Activated T-cell treated with anti-CD3 and anti-CD28 coated beads, Interleukin-2, amount 50 U/mL, for 24 hours (primary cell): ENCODE results near the gene HOXC5.
"Not testable (repeated sequence)": the region's sequence is repeated elsewhere in the genome, so short reads cannot be mapped to it uniquely, and the experiment has no call there.

Source experiments
- DNase-seq: peaks from one replicate; pipeline ENCODE4 v3.0.0-alpha.2; 2020
- H3K27ac Mint-ChIP-seq: 2 replicates; pipeline ENCODE4 v1.8.0; 2020; ENCODE audit warnings: mild to moderate bottlenecking, mixed read lengths
- H3K27me3 Mint-ChIP-seq: 2 replicates; pipeline ENCODE4 v1.8.0; 2020; ENCODE audit warnings: mixed read lengths
- H3K36me3 Mint-ChIP-seq: 2 replicates; pipeline ENCODE4 v1.8.0; 2020; ENCODE audit warnings: low read depth, mixed read lengths
- H3K4me1 Mint-ChIP-seq: 2 replicates; pipeline ENCODE4 v1.8.0; 2020; ENCODE audit warnings: low read depth, mixed read lengths
- H3K4me3 Mint-ChIP-seq: 2 replicates; pipeline ENCODE4 v1.8.0; 2020; ENCODE audit warnings: mild to moderate bottlenecking, moderate library complexity, mixed read lengths
- H3K9me3 Mint-ChIP-seq: 2 replicates; pipeline ENCODE4 v1.8.0; 2020; ENCODE audit warnings: mixed read lengths

The HOXC5 gene

DNA sequence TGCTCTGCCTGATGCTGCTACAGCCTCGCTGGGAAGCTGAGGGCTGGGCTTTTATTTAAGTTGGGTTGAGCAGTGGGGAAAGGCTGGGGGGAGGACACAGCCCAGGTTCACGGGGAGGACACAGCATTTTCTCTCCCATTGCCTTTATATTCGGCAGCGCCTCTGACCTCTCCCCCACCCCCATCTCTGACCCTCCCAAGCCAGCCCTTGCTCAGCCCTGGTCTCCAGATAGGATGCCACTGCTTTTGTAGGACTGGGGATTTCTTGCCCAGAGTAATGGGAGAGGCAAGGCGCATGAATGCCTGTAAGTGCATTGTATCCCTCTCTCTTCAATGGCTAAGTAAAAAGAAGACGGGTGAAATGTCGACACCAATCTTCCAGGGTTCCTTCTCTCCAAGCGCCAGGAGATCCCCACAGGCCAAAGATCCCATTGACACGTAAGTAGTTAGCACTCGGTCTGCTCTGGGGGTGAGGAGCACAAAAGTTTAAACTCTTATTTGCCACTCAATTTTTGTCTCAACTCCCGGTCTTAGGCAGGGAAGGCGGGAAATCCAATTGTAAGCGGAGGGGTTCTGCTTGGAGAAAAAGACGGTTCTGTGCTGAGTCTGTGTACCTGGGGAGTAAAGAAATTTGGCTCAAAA lies 25.4 kb downstream of the HOXC5 start:
- Mint-ChIP-seq H3K36me3 (no peaks in the 10 kb centered on the region), H3K4me3 (no peak overlapping the region), H3K9me3 (no peaks in the 10 kb centered on the region), H3K27me3 (peaks cover 86% of the 10 kb centered on the region), H3K27ac (no peak overlapping the region), H3K4me1 (peaks cover 10% of the 10 kb centered on the region)
- DNase-seq = no peak

DNA sequence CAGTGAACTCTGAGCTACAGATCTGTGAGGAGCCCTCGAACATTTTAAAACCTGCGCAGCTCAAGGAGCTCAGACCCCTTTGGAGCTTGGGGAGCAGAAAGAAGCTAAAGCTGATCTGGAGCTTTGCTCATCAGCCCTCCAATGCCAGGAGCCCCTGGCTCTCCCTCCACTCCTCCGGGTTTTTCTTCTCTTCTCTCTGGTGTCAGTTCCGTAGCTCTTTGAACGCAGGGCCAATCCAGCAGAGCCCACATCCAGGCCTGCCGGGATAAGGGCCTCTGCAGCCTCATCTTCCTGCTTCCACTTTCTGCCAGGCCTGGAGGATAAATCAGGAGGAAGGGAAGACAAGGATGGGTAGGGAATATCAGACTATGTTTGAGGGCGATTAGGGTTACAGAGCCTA lies 26.8 kb downstream of the HOXC5 start:
- H3K4me3 Mint-ChIP-seq = no peak overlapping the region
- no peaks in the 10 kb centered on the region for H3K36me3 Mint-ChIP-seq
- no peak overlapping the region for H3K27ac Mint-ChIP-seq
- H3K4me1 Mint-ChIP-seq = peaks cover 2% of the 10 kb centered on the region
- DNase-seq = no peak
- H3K27me3 Mint-ChIP-seq = peaks cover 87% of the 10 kb centered on the region
- H3K9me3 Mint-ChIP-seq = no peaks in the 10 kb centered on the region

GRCh38 chr12:54060174-54060974 lies 27.5 kb downstream of the HOXC5 start:
- no peaks in the 10 kb centered on the region for H3K36me3 Mint-ChIP-seq
- H3K4me1 Mint-ChIP-seq = no peaks in the 10 kb centered on the region
- no peak overlapping the region for H3K4me3 Mint-ChIP-seq
- no peak overlapping the region for H3K27ac Mint-ChIP-seq
- no peak for DNase-seq
- H3K27me3 Mint-ChIP-seq = peaks cover 84% of the 10 kb centered on the region
- no peaks in the 10 kb centered on the region for H3K9me3 Mint-ChIP-seq

GRCh38 chr12:54060975-54061778 lies 28.3 kb downstream of the HOXC5 start:
- Mint-ChIP-seq H3K9me3 (no peaks in the 10 kb centered on the region), H3K4me1 (no peaks in the 10 kb centered on the region), H3K36me3 (no peaks in the 10 kb centered on the region), H3K27ac (no peak overlapping the region), H3K4me3 (no peak overlapping the region), H3K27me3 (peaks cover 85% of the 10 kb centered on the region)
- no peak for DNase-seq

DNA sequence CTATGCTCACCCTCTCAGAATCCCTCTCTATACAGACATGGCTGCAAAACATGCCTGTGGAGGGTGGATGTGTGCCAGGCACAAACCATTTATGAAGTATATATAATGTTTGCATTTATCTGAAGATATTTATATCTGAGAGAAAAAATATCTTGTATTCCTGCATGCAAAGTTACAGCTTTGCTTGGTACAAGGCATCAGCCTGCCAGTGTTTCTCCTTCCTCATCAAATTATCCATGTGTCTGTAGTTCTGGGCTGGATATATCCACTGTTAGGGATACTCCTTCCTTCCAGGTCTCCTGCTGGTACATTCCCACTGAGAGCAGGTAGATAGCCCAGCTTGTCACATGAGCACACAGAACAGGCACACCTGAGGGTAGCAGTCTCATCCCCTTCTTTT lies 32.8 kb downstream of the HOXC5 start:
- no peak overlapping the region for H3K4me3 Mint-ChIP-seq
- H3K9me3 Mint-ChIP-seq = no peaks in the 10 kb centered on the region
- H3K27me3 Mint-ChIP-seq = peaks cover 60% of the 10 kb centered on the region
- H3K4me1 Mint-ChIP-seq = no peaks in the 10 kb centered on the region
- no peaks in the 10 kb centered on the region for H3K36me3 Mint-ChIP-seq
- no peak for DNase-seq
- H3K27ac Mint-ChIP-seq = no peak overlapping the region

- Mint-ChIP-seq H3K9me3 (no peaks in the 10 kb centered on the region), H3K36me3 (no peaks in the 10 kb centered on the region), H3K27ac (no peak overlapping the region), H3K4me1 (no peaks in the 10 kb centered on the region), H3K27me3 (peaks cover 60% of the 10 kb centered on the region), H3K4me3 (no peak overlapping the region)
- no peak for DNase-seq
Observed at GRCh38 chr12:54066408-54066807, 33.6 kb downstream of the HOXC5 start.

DNA sequence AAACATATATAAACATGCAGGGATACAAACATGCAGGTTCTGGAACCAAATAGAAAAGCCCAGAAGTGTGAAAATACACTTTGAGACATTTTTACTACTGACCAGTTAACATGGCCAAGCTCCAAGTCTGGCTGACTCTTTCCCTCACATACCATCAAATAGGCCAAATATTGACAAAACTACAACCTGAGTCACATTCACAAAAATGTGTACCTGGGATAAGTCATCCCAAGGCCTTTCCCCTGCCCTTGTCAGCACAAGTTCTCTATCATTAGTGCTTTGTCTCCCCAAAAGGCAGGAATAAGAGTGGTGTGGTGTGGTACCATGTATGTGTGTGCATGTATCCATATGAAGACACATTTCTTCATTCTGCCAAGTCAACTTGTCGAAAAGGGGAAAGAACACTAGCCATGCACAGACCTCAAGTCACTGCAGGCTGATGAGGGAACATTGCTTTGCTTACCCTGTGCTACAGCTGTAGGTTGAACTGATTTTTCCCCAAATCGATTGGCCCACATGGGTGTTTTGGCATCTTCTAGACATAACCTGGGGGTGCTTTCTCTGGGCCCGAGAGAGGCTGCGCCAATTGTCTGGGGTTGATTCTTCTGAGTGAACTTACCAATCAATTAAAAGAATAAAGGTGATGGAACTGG lies 35.7 kb downstream of the HOXC5 start:
- no peaks in the 10 kb centered on the region for H3K9me3 Mint-ChIP-seq
- no peak for DNase-seq
- no peak overlapping the region for H3K27ac Mint-ChIP-seq
- H3K4me3 Mint-ChIP-seq = no peak overlapping the region
- H3K36me3 Mint-ChIP-seq = no peaks in the 10 kb centered on the region
- no peaks in the 10 kb centered on the region for H3K4me1 Mint-ChIP-seq
- H3K27me3 Mint-ChIP-seq = peaks cover 54% of the 10 kb centered on the region

- no peak for DNase-seq
- Mint-ChIP-seq H3K27me3 (peaks cover 36% of the 10 kb centered on the region), H3K9me3 (no peaks in the 10 kb centered on the region), H3K36me3 (no peaks in the 10 kb centered on the region), H3K27ac (no peak overlapping the region), H3K4me1 (no peaks in the 10 kb centered on the region), H3K4me3 (no peak overlapping the region)
Observed at GRCh38 chr12:54071942-54072341, 39.1 kb downstream of the HOXC5 start.

DNA sequence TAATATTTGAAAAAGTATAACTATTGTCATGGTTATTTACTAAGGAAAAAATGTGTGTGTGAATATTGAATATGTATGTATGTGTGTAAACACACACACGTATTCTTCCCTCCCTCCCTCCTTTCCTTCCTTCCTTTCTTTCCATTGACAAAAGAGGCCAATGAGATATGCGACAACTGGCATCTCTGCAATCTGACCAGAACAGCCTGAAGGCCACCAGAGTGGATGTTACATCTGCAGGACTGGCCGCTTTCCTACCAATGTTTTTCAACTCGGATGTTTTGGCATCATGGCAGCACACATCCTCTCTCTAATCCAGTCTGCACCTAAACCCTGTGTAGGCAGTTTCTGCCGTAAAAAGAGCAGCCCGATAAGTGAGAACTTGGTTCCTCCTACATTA lies 41.5 kb downstream of the HOXC5 start:
- H3K4me1 Mint-ChIP-seq = no peaks in the 10 kb centered on the region
- no peak overlapping the region for H3K27ac Mint-ChIP-seq
- H3K27me3 Mint-ChIP-seq = peaks cover 34% of the 10 kb centered on the region
- no peak overlapping the region for H3K4me3 Mint-ChIP-seq
- H3K9me3 Mint-ChIP-seq = no peaks in the 10 kb centered on the region
- no peak for DNase-seq
- no peaks in the 10 kb centered on the region for H3K36me3 Mint-ChIP-seq

DNA sequence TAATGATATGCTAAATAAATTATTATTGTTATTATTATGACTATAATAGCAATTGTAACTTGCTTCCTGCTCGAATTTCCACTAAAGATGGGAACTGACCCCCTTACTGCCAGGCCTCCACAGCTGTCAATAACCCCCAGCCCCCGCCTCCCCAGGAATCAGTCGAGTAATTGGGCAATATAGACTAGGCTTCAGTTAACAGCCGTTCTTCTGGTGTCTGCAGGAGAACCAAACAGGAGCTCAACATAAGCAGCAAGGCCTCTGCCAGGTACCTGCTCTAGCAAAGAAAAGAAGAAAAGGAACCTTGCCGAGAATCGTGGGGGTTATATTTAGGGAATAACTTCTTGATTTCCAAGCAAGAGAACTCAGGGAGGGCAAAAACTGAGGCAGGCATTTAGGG lies 42.6 kb downstream of the HOXC5 start:
- no peak for DNase-seq
- Mint-ChIP-seq H3K4me3 (no peak overlapping the region), H3K27me3 (peaks cover 30% of the 10 kb centered on the region), H3K9me3 (no peaks in the 10 kb centered on the region), H3K4me1 (no peaks in the 10 kb centered on the region), H3K27ac (no peak overlapping the region), H3K36me3 (no peaks in the 10 kb centered on the region)

DNA sequence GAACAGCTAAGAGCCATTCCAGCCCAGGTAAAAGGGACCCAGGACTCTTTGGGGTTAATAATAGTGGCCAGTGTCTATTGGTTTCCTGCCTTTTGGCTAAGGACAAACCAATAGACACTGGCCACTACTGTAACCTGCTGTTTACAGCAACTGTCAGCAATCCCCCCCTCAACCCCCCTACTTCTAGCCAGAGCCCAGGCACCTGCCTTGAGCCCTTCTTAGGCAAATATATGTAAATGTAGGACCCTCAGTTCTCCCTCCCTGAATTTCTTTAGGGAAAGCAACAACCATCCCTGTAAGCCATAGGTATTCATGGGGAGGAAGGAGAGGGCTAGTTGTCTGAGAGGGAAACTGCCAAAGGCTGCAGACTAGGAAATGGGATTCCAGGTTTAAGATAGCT lies 43.1 kb downstream of the HOXC5 start:
- H3K27me3 Mint-ChIP-seq = peaks cover 27% of the 10 kb centered on the region
- no peaks in the 10 kb centered on the region for H3K9me3 Mint-ChIP-seq
- no peak overlapping the region for H3K27ac Mint-ChIP-seq
- no peak for DNase-seq
- H3K4me1 Mint-ChIP-seq = peaks cover under 1% of the 10 kb centered on the region
- H3K36me3 Mint-ChIP-seq = no peaks in the 10 kb centered on the region
- H3K4me3 Mint-ChIP-seq = no peak overlapping the region

GRCh38 chr12:54077843-54078242 lies 45.0 kb downstream of the HOXC5 start:
- H3K36me3 Mint-ChIP-seq, H3K9me3 Mint-ChIP-seq, H3K27ac Mint-ChIP-seq, DNase-seq, H3K4me3 Mint-ChIP-seq: not testable (repeated sequence)
- peaks cover 14% of the 10 kb centered on the region for H3K27me3 Mint-ChIP-seq
- peaks cover 16% of the 10 kb centered on the region for H3K4me1 Mint-ChIP-seq

- H3K4me3 Mint-ChIP-seq, H3K27ac Mint-ChIP-seq, H3K27me3 Mint-ChIP-seq, DNase-seq, H3K36me3 Mint-ChIP-seq, H3K9me3 Mint-ChIP-seq: not testable (repeated sequence)
- H3K4me1 Mint-ChIP-seq = peaks cover 24% of the 10 kb centered on the region
Observed at GRCh38 chr12:54079115-54079514, 46.3 kb downstream of the HOXC5 start.

- not testable (repeated sequence) for H3K4me3 Mint-ChIP-seq, H3K9me3 Mint-ChIP-seq, H3K27ac Mint-ChIP-seq, H3K27me3 Mint-ChIP-seq, H3K36me3 Mint-ChIP-seq, DNase-seq
- peaks cover 24% of the 10 kb centered on the region for H3K4me1 Mint-ChIP-seq
Observed at GRCh38 chr12:54080008-54080924, 47.4 kb downstream of the HOXC5 start.
